AG08395 (cell line): Measurements from ENCODE around the gene CAMKK2.
"Not testable (repeated sequence)": the region's sequence is repeated elsewhere in the genome, so short reads cannot be mapped to it uniquely, and the experiment has no call there.

Experiments used
- DNase-seq: peaks from one replicate; pipeline ENCODE4 v3.0.0; 2012; ENCODE audit warnings: mixed read lengths, low spot score

CAMKK2 gene

DNA sequence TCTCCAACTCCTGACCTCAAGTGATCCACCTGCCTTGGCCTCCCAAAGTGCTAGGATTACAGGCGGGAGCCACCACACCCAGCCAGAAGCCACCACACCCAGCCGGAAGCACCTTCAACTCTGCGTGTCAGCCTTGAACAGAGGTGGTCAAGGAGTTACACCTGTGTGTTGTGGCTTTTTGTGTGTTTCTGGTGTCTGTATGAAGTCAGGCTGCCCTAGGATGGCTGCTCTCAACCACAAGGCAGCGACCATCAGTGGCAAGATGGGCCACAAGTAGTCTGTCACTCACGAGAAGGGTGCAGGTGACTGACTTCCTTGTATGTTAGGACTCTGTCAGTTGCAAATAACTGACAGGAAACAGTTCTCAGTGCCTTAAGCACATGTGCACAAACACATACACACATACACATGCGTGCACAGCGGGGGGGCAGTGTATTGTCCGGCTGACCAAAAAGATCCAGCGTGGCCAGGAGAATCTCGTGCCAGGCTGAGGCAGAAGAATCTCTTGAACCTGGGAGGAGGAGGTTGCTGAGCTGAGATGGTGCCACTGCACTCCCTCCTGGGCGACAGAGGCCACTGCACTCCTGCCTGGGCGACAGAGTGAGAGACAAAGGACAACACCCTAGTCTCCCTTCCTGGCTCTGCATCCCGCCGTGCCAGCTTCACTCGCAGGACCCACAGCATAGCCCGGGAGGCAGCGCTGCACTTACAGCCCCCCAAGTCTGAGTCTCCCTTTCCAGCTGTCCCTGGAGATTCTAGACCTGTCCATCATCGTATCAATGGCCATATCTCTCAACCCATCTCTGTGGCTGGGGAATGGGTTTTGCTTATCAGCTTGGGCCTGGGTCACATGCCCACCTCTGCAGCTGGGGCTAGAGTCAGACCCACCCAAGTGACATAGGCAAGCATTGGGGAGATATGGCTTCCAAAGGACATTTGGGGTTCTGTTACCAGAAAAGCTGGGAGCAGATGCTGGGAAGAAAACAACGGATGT lies 72.9 kb downstream of the CAMKK2 start:
- DNase-seq = no peak

DNA sequence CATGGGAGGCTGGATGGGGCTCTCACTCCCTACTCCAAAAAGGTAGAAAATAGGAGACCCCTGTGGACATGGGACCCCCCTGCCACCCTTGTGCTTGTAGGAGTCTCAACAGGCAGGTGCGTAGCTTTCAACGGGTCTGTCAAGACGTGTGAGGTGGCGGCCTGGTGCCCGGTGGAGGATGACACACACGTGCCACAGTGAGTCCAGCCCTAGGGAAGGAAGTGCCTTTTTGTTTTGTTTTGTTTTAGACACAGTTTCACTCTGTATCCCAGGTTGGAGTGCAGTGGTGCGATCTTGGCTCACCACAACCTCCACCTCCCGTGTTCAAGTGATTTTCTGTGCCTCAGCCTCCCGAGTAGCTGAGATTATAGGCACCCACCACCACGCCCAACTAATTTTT lies 73.7 kb downstream of the CAMKK2 start:
- DNase-seq = no peak

DNA sequence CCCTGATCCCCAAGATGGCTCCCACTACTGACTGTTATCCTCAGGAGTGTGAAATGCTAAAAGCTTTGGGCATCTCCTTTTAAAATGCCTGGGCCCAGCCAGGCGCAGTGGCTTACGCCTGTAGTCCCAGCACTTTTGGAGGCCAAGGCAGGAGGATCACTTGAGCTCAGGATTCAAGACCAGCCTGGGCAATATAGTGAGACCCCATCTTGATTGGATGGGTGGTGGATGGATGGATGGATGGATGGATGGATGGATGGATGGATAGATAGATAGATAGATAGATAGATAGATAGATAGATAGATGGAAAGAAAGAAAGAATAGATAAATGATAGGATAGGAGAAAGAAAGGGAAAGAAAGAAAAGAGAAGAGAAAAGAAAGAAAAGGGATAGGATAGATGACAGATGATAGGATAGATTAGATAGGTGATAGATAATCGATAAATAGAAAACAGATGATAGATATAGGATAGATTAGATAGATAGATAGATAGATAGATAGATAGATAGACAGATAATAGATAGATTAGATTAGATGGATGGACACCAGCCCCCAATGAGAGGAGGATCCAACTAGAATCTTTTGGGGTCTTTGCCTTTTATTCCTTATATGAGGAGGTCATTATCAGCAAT lies 77.0 kb downstream of the CAMKK2 start:
- no peak for DNase-seq

DNA sequence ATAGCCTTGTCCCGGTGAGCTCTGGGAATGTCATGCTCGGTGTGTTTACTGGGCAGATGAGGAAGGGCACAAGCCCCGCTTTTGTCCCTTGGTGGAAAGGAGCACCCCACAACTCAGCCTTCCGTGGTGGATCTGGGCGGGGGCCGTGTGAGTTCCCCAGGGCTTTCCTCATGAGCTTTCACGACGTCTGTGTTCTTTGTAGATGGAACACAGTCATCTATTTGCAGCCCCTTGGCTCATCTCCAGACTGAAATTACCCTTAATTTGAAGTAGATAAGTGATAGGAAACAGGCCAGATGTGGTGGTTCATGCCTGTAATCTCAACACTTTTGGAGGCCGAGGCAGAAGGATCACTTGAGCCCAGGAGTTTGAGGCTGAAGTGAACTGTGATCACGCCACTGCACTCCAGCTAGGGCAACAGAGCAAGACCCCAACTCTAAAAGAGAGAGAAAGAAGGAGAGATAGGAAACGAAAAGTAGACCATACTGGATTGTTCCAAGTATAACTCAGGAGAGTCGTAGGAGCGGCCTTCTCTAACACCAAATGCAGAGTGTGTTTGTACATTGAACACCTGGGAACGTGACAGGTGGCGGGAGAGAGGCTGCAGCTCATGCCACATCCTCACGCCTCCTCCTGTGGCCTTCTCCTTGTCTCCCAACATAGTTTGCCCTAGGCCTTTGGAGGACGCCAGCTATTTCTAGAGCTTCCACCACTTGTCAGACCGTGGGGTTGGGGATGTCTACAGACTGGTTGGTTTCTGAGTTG lies 77.7 kb downstream of the CAMKK2 start:
- DNase-seq = no peak

DNA sequence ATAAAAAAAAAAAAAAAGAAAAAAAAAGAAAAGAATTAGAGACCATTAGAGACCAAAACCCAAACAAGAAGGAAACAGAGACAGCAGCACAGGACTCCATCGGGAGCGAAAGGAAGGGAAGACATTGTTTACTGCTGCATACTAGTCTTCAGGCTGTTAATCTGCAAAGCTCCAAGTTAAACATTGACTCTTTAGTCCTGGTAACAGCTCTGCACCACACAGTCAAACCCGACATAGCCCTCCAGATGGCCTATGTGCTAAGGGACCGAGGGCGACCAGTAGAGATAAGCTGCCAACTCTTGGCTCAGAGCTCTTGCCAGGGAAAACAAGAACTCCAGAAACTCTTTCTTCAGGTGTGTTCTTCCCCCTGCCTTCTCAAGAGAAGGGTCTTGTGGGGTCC lies 78.7 kb downstream of the CAMKK2 start:
- DNase-seq = no peak

DNA sequence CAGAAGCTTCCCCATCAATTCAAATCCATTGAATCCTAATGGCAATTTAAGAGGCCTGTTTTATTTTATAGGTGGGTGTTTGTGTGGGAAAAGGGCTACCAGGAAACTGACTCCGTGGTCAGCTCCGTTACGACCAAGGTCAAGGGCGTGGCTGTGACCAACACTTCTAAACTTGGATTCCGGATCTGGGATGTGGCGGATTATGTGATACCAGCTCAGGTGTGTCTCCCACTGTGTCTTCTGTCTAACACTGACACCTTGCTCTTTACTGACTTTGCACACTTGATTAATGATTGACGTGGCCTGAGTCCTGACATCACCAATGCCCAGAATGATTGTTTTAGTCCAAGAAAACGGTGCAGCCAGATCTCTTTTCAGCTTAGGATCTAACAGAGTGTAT lies 79.4 kb downstream of the CAMKK2 start:
- no peak for DNase-seq

DNA sequence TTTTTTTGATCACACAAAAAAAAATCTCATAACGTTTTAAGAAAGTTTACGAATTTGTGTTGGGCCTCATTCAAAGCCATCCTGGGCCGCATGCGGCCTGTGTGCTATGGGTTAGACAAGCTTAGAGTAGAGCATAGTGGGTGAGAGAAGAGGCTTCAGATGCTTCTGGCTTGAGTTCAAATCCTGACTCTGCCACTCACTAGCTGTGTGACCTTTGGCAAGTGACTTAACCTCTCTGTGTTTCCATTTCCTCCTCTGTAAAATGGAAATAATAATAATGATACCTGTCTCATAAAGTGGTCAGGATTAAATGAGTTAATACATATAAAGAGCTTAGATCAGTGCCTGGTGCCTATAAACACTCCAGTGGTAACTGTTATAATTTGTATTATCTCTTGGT lies 80.4 kb downstream of the CAMKK2 start:
- DNase-seq = no peak

DNA sequence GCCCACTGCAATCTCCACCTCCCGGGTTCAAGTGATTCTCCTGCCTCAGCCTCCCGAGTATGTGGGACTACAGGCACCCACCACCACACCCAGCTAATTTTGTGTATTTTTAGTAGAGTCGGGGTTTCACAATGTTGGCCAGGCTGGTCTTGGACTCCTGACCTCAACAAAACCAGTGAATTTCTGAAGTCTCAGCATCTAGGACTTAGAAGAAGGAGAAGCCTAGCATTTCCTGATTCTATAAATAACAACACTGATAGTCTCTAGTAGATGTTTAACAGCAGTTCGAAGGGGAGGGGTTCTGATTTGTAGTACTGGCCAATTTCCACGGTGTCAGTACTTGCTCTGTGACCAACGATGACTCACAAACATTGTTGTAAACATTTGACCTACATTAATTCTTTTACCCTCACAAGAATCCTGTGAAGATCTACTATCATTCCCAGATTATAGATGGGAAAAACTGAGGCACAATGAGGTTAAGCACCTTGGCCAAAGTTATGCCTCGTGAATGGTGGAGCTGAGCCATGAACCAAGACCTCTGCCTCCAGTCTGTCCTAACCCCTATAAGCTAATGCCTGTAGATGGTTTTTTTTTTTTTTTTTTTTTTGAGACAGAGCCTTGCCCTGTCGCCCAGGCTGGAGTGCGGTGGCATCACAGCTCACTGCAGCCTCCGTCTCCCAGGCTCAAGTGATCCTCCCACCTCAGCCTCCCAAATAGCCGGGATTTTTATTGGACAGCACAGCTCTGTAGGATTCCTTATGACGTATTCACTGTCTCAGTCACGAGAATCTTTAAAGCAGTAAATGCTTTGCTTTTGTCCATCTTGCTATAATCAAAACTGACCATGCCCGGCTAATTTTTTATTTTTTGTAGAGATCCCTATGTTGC lies 81.4 kb downstream of the CAMKK2 start:
- peak; percentile 91 for DNase-seq

DNA sequence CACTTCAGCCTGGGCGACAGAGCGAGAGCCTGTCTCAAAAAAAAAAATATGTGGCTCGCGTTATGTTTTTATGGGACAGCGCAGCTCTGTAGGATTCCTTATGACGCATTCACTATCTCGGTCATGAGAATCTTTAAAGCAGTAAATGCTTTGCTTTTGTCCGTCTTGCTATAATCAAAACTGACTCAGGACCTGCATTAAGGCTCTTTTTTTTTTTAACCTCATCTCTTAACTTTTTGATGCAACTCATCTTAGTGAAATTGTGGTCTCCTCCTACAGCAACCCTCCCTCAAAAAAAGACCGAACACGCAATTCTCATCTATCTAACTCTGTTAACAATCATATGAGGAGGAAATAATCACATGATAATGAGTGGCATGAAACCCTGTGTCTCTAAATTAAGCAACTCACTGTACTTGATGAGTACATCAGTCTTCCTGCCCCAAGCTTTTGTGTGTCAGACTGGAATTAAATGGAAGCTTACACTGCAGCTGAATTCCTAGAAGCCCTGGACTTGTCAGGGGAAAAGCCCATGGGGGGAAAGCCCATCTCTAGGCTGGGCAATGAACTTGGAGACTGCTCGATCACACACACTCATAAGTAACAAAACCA lies 82.2 kb downstream of the CAMKK2 start:
- peak; percentile 35 for DNase-seq

DNA sequence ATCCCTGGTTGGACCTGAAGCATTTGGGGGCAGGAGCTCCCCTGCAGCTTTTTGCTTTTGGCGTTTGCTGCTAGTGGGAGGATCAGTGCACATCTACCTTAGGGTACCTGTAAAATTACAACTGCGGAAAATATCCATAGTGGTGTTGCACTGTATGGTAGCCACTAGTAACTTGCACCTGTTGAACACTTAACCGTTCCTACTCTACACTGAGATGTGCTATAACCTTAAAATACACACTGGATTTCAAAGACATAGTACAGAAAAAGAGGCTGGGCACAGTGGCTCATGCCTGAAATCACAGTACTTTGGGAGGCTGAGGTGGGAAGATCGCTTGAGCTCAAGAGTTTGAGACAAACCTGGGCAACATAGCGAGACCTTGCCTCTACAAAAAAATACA lies 83.6 kb downstream of the CAMKK2 start:
- no peak for DNase-seq

DNA sequence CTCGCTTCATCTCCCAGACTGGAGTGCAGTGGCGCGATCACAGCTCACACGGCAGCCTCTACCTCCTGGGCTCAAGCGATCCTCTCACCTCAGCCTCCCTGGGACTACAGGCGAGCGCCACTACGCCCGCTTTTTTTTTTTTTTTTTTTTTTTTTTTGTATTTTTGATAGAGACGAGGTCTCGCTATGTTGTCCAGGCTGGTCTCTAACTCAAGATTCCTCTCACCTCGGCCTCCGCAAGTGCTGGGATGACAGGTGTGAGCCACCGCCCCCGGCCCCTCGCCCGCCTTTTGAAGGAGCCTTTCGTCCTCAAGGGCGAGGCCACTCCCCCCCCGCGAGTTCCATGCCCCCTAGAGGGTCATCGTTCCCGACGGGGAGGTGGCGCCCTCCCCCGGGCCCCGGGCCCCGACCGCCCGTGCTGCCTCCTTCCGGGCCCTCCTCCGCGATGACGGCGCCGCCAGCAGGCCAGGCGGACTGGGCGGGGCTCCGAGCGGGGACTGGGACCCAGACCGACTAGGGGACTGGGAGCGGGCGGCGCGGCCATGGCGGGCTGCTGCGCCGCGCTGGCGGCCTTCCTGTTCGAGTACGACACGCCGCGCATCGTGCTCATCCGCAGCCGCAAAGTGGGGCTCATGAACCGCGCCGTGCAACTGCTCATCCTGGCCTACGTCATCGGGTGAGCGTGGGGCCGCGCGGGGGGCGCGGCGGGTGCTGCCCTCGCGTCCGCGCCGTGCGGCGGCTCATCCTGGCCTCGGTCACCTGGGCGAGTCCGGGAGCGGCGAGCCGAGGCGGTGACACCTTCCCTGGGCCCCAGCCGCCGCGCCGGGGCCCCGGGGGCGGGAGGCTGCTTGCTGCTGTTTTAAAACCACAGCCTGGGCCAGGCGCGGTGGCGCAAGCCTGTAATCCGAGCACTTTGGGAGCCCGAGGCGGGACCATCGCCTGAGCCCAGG lies 86.6 kb downstream of the CAMKK2 start, which contains the start of gene P2RX4:
TSS of gene P2RX4 (plus strand) at position 506 of the 949 bp plus-strand sequence. CDS start at position 542, 36 bp downstream.
- DNase-seq = peak; percentile 78

DNA sequence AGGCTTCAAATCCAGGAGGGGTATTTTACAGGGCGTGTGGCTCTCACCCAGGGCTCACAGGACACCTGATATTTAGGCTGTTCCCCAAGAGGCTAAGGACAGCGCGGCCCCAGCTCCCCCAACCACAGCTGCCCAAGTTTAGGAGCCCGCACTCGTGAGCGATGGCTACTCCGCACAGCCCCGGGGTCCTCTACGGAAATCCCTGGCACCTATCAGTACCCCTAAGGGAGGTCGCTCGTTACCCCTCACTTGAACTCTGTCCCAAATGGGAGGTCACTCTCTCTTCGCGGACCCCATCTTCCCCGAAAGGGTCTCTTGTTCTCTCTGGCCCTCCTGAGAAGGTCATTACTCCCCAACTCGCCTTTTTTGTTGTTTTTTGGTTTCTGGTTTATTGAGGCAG lies 87.3 kb downstream of the CAMKK2 start:
- DNase-seq = no peak

DNA sequence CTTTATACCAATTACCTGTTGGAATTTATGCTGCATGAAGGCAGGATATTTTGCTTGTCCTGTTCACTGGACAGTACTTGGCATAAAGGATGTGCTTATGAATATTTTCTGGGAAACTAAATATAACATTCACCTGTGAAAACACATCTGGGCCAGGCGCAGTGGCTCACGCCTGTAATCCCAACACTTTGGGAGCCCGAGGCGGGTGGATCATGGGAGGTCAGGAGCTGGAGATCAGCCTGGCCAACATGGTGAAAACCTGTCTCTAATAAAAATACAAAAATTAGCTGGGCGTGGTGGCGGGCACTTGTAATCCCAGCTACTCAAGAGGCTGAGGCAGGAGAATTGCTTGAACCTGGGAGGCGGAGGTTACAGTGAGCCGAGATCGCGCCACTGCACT lies 87.9 kb downstream of the CAMKK2 start:
- DNase-seq = not testable (repeated sequence)

DNA sequence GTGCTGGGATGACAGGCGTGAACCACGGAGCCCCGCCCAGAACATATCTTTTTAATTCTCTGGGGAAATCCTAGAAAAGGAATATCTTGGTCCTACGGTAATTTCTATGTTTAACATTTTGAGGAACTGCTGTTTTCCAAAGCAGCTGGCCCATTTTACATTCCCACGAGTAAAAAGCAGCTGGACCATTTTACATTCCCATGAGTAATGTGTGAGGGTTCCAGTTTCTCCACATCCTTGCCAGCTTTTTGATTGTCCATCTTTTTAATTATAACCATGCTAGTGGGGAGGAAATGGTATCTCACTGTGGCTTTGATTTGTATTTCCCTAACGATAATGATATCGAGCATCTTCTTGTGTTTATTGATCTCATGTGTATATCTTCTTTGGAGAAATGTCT lies 91.0 kb downstream of the CAMKK2 start:
- no peak for DNase-seq

DNA sequence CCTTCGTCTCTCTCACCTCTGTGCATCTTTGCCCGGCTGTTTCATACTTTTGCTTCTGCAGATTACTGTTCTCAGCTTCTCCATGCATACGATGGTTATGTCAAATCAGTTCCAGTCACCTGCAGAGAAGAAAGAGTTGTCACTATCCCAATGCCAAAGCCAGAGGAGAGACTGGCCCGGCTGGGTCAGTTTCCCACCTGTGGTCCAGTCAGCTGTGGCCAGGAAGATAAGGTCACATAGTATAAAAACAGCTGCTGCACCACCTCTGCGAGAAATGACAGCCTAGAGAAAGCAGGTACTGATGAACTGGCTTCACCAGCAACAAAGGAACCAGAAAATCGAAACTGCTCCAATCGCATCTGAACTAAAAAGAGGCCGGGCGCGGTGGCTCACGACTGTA lies 93.0 kb downstream of the CAMKK2 start:
- no peak for DNase-seq

DNA sequence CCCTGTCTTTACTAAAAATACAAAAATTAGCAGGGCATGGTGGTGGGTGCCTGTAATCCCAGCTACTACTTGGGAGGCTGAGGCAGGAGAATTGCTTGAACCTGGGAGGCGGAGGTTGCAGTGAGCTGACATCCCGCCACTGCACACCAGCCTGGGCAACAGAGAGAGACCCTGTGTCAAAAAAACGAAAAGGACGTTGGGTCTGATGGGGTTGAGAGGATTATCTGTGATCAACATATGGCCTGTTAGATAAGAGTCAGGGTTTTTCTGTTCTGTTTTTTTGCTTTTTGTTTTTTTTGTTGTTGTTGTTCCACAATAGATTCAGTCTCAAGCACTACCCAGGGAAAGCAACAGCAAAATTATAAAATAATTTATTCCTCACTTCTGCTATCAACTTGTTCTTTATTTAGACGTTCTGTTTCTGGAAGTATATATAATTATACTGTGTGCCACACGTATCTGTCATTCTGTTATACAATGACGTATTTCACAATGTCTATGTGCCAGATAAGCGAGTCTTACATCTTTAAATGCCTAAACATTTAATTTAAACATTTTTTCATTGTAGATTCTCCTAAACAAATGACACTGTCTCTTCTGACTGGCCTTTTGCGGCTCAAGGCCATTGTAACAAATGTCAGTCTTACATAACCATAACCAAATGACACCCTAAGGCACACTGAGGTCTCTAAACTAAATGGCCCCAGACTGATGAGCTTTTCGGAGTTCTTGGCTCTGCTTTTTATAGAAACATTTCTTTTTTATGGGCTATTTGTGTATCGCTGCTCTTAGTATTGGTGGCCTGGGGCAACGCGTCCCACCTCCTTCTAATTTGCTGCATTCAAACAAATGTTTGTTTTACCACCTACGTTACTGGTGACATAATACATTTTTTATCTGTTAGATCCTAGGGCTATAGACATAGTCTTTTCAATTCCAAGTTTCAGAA lies 93.8 kb downstream of the CAMKK2 start:
- DNase-seq = no peak

DNA sequence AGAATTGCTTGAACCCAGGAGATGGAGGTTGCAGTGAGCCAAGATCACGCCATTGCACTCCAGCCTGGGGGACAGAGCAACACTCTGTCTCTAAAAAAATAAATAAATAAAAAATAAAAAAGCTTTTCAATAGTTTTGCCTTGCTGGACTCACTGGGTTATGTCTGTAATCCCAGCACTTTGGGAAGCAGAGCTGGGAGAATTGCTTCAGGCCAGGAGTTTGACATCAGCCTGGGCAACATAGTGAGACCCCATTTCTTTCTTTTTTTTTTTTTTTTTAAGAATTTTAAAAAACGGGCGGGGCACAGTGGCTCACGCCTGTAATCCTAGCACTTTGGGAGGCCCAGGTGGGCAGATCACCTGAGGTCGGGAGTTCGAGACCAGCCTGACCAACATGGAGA lies 95.4 kb downstream of the CAMKK2 start:
- not testable (repeated sequence) for DNase-seq

DNA sequence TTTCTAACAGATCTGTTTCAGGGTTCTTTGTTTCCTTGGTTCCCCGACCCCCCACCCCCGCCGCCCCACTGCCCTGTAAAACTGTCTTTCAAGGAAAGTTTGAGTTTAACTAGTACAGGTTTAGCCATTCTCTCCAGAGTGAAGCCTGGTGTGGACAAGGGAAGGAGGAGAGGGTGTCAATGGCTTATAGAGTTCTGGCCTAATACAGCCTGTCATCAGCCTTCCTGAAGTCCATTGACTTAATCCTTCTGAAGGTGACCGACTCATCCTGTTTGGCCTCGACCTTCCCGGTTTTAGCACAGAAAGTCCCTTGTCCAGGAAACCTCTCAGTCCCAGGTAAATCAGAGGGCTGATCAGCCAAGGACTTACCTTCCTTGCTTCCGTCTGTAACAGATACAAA lies 97.6 kb downstream of the CAMKK2 start:
- DNase-seq = no peak

DNA sequence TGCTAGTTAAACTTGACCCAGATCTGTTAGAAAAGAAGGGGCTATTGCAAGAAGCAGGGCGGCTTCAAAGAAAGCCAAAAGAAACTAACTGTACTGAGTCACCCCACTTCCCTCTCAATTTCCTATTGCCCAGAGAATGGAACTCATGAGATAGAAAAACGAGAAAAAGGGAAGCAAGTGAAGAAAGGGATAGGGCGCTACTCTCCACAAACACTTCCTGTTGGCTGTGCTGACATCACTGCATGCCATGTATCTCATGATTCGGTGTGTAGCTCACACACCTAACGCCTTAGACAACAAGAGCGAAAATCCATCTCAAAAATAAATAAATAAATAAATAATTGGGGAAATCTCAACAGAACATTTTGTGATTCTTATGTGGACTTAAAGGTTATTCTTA lies 99.6 kb downstream of the CAMKK2 start:
- DNase-seq = no peak
